ENCODE results near the gene CLIP2.
A peak's percentile ranks its signal among the peaks of the same experiment; 100 is the strongest.
"Not testable (repeated sequence)": the region's sequence is repeated elsewhere in the genome, so short reads cannot be mapped to it uniquely, and the experiment has no call there.

Gene CLIP2

GRCh38 chr7:74289018-74289658 is at the start of gene CLIP2:
TSS of gene CLIP2 (plus strand) at chr7:74289407. CDS start at chr7:74317547, 28,140 bp downstream.
- peak; percentile 81 for DNase-seq (ENCODE audit: low read depth)
- H3K4me3 ChIP-seq (ENCODE audit: low read length), result peak within 1 kb of the TSS; percentile 52
- TF ChIP-seq, protein P1, sequence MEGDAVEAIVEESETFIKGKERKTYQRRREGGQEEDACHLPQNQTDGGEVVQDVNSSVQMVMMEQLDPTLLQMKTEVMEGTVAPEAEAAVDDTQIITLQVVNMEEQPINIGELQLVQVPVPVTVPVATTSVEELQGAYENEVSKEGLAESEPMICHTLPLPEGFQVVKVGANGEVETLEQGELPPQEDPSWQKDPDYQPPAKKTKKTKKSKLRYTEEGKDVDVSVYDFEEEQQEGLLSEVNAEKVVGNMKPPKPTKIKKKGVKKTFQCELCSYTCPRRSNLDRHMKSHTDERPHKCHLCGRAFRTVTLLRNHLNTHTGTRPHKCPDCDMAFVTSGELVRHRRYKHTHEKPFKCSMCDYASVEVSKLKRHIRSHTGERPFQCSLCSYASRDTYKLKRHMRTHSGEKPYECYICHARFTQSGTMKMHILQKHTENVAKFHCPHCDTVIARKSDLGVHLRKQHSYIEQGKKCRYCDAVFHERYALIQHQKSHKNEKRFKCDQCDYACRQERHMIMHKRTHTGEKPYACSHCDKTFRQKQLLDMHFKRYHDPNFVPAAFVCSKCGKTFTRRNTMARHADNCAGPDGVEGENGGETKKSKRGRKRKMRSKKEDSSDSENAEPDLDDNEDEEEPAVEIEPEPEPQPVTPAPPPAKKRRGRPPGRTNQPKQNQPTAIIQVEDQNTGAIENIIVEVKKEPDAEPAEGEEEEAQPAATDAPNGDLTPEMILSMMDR (IDR thresholded peaks at IDR 0.05; ENCODE audit: insufficient read depth, low read depth, low read length, missing control alignments), result no peak

- TF ChIP-seq, protein P1 (IDR thresholded peaks at IDR 0.05; ENCODE audit: insufficient read depth, low read depth, low read length, missing control alignments), result no peak
- no peak overlapping the region for H3K4me3 ChIP-seq (ENCODE audit: low read length)
- DNase-seq (ENCODE audit: low read depth), result no peak
Measured at GRCh38 chr7:74240482-74240881, 48.7 kb upstream of the CLIP2 start.

GRCh38 chr7:74242122-74242443 is 47.1 kb upstream of the CLIP2 start:
- no peak for DNase-seq (ENCODE audit: low read depth)
- TF ChIP-seq, protein P1 (IDR thresholded peaks at IDR 0.05; ENCODE audit: insufficient read depth, low read depth, low read length, missing control alignments), result no peak
- no peak overlapping the region for H3K4me3 ChIP-seq (ENCODE audit: low read length)

- TF ChIP-seq, protein P1 (IDR thresholded peaks at IDR 0.05; ENCODE audit: insufficient read depth, low read depth, low read length, missing control alignments), result no peak
- no peak overlapping the region for H3K4me3 ChIP-seq (ENCODE audit: low read length)
- DNase-seq (ENCODE audit: low read depth), result no peak
Measured at GRCh38 chr7:74246497-74246896, 42.7 kb upstream of the CLIP2 start.

- no peak for DNase-seq (ENCODE audit: low read depth)
- TF ChIP-seq, protein P1 (IDR thresholded peaks at IDR 0.05; ENCODE audit: insufficient read depth, low read depth, low read length, missing control alignments), result no peak
- no peak overlapping the region for H3K4me3 ChIP-seq (ENCODE audit: low read length)
Measured at GRCh38 chr7:74248156-74248555, 41.1 kb upstream of the CLIP2 start.

GRCh38 chr7:74249058-74249457 is 40.1 kb upstream of the CLIP2 start:
- not testable (repeated sequence) for DNase-seq (ENCODE audit: low read depth); H3K4me3 ChIP-seq (ENCODE audit: low read length)

GRCh38 chr7:74252893-74253292 is 36.3 kb upstream of the CLIP2 start:
- TF ChIP-seq, protein P1 (IDR thresholded peaks at IDR 0.05; ENCODE audit: insufficient read depth, low read depth, low read length, missing control alignments), result no peak
- no peak overlapping the region for H3K4me3 ChIP-seq (ENCODE audit: low read length)
- DNase-seq (ENCODE audit: low read depth), result no peak

All from epithelial cell of esophagus (primary cell).